ENCODE measurements around the gene MTA3.

The MTA3 gene

GRCh38 chr2:42777883-42778805 lies 209.7 kb downstream of the MTA3 start:
- no peak for TF ChIP-seq CTCF (IDR thresholded peaks at IDR 0.05)
- Mint-ChIP-seq H3K27ac (no peak overlapping the region), H3K9me3 (peaks cover 71% of the 10 kb centered on the region), H3K36me3 (ENCODE audit: low read depth) (peaks cover 58% of the 10 kb centered on the region), H3K4me3 (no peak overlapping the region), H3K27me3 (ENCODE audit: low read depth, poor library complexity) (peaks cover 4% of the 10 kb centered on the region), H3K4me1 (peaks cover 10% of the 10 kb centered on the region)
- DNase-seq: no peak

GRCh38 chr2:42781181-42781580 lies 212.7 kb downstream of the MTA3 start:
- H3K27ac Mint-ChIP-seq: no peak overlapping the region
- peaks cover 61% of the 10 kb centered on the region for H3K9me3 Mint-ChIP-seq
- peaks cover 44% of the 10 kb centered on the region for H3K36me3 Mint-ChIP-seq (ENCODE audit: low read depth)
- no peak for TF ChIP-seq CTCF (IDR thresholded peaks at IDR 0.05)
- no peak for DNase-seq
- no peaks in the 10 kb centered on the region for H3K27me3 Mint-ChIP-seq (ENCODE audit: low read depth, poor library complexity)
- peaks cover 16% of the 10 kb centered on the region for H3K4me1 Mint-ChIP-seq
- H3K4me3 Mint-ChIP-seq: no peak overlapping the region

DNA sequence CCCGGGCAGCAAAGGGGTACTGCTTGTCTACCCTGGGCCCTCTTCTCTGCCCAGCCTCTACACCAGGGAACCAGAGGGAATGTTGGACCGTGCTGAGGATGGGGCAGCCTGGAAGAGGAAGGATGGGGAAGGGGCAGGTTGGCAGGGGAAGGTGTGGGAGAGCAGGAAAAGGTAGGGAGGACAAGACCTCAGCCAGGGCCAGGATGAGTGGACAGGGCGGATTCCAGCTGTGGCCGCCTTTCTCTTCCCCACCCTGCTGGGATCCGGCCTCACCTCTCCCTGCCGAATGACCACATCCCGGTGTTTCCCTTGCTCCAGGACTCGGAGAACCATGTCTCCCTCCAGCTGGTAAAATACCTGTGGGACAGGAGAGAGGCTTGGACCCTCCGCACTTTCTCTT lies 215.1 kb downstream of the MTA3 start:
- Mint-ChIP-seq H3K9me3 (peaks cover 41% of the 10 kb centered on the region), H3K27me3 (ENCODE audit: low read depth, poor library complexity) (peaks cover 2% of the 10 kb centered on the region), H3K36me3 (ENCODE audit: low read depth) (peaks cover 27% of the 10 kb centered on the region), H3K4me1 (peaks cover 31% of the 10 kb centered on the region), H3K27ac (no peak overlapping the region), H3K4me3 (no peak overlapping the region)
- DNase-seq: no peak
- no peak for TF ChIP-seq CTCF (IDR thresholded peaks at IDR 0.05)

DNA sequence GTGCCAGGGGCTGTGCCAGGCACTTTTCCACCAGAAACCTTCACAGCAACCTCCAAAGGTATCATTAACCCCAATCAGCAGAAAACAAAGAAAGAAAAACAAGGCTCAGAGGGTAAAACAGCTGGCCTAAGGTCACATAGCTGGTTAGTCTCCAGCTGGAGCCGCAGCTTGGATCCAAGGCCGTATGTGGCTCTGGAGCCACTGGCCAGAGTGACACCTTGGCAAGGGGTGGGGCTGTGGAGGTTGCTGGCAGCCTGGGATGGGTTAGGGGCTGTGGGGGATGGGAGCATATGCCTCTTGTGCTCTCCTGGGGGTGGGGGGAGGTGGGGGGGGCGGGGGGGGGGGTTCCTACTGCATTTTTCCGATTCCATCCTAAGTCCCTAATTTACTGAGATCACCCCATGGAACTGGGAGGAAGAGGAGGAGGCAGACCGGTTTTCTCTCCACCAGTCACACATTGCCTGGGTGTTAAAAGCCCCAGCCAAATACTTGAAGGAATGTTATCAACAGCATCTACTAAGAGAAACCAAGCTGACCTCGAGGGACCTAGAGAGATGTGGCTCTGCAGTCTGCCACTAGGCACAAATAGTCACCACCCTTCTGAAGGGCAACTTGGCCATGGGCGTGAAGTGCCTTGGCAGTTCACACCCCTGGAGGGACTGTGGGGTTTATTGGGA lies 215.9 kb downstream of the MTA3 start:
- no peak for DNase-seq
- Mint-ChIP-seq H3K9me3 (peaks cover 33% of the 10 kb centered on the region), H3K27me3 (ENCODE audit: low read depth, poor library complexity) (peaks cover 5% of the 10 kb centered on the region), H3K4me3 (no peak overlapping the region), H3K4me1 (peaks cover 37% of the 10 kb centered on the region), H3K36me3 (ENCODE audit: low read depth) (peaks cover 27% of the 10 kb centered on the region), H3K27ac (no peak overlapping the region)
- no peak for TF ChIP-seq CTCF (IDR thresholded peaks at IDR 0.05)

DNA sequence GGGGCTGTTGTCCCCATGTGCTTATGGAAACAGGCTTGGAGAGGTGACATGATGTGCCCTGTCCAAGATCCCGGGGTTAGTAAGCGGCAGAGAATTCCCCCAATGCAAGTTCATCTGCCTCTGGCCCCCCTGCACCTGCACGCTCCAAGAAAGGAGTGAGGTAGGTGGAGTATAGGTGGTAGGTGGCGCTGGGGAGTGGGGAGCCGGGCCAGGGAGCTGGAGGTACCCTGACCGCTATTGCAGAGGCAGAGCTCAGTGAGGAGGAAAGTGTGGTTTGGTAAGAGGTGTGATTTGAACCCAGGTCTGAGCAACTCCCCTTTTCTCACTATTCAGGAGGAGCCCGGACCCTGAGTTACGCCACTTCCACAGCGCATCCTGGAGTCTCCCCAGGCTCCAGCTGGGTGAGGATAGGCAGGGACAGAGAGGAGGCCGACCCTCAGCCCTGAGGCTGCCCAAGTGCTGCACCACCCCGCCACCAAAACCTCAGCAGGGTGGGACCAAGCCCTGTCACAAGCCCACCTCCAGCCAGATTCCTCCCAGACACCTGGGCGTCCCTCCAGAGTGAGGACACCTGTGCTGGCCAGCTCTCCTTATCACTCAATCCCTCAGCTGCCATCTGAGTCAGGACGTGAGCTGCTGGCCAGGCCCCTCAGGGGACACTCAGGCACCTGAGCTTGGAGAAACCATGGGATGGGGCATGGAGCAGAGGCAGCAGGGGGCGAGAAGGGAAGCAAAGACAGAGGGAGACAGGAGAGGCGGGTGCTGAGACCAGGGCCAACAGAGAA lies 218.3 kb downstream of the MTA3 start:
- H3K36me3 Mint-ChIP-seq (ENCODE audit: low read depth): peaks cover 21% of the 10 kb centered on the region
- H3K9me3 Mint-ChIP-seq: peaks cover 13% of the 10 kb centered on the region
- no peak for DNase-seq
- H3K4me1 Mint-ChIP-seq: peaks cover 58% of the 10 kb centered on the region
- TF ChIP-seq CTCF (IDR thresholded peaks at IDR 0.05): no peak
- no peak overlapping the region for H3K27ac Mint-ChIP-seq
- H3K4me3 Mint-ChIP-seq: no peak overlapping the region
- peaks cover 23% of the 10 kb centered on the region for H3K27me3 Mint-ChIP-seq (ENCODE audit: low read depth, poor library complexity)

Measured in nephron progenitor cell (in vitro differentiated cells).